ENCODE results near the gene TMEM18. TPM values are rescaled to one million over a fixed set of nuclear protein-coding genes. Genes with fewer than 3 reads are reported as not detected.
A peak's percentile ranks its signal among the peaks of the same experiment; 100 is the strongest.

The TMEM18 gene
- total and polyA plus RNA-seq, 9 of the 15 experiments (the other 6 are each of a cell fraction or from before 2014, with no cell fraction given) = 12.8 to 55.9 (median 21.8) TPM

DNA sequence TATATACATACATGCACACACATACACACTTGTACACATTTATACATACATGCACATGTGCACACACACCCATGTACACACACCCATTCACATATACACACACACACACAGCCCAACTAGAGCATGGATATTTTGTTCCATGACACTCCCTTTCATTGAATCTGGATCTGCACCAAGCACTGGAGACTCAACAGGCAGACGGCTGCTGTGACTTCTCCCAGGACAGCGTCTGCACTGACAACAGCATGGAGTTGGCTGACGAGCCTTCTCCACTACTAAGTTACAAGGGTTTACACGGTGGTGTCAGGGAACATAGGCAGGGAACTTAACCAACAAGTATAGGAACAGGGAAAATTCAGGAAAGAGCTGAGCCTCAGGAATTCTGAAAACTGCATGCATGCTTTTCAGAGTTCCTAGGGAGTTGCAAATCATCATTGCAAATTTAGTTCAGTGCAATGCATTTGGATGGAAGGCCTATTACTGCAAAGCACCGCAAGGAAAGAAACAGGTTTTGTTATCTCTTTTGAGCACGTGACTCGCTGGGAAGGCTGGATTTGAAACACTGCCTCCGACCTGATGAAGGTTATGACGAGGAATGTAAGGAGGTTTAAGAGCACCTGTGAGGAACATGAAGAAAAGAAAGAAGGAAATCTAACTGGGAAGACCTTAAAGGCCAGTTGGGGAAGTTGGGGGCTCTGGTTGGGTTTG lies 35.9 kb downstream of the TMEM18 start:
- 5% methylated on average over 9 of the region's 9 CpGs for WGBS (ENCODE audit: insufficient coverage, low coverage, missing lambda C conversion rate)
- H3K9me1 ChIP-seq (ENCODE audit: control insufficient read depth, insufficient read depth, low read length) = peaks cover 3% of the 10 kb centered on the region
- no peaks in the 10 kb centered on the region; the same call in 1 of the 2 replicates for H4K20me1 ChIP-seq (replicated peaks; ENCODE audit: control insufficient read depth, insufficient read depth, low read length)
- H3K9me3 ChIP-seq (replicated peaks; ENCODE audit: control insufficient read depth, insufficient read depth, low read depth, low read length) = no peaks in the 10 kb centered on the region
- ChIA-PET POLR2A (no interaction called here), CTCF (ENCODE audit: low intra/inter-chr PET ratio) (no interaction called here)
- in situ Hi-C loops (cut with MboI) (no loop called here), intact Hi-C loops (cut with micrococcal nuclease) (no loop called here)
- ATAC-seq = no peak
- no peaks in the 10 kb centered on the region for H3K36me3 ChIP-seq (ENCODE audit: control insufficient read depth, insufficient read depth, low read length)
- no peak overlapping the region for H3K4me2 ChIP-seq (ENCODE audit: insufficient read depth, low read length)
- H3K27ac ChIP-seq (ENCODE audit: extremely low read depth, low read depth, low read length) = no peak overlapping the region
- FAIRE-seq = no peak
- no peak for DNase-seq (ENCODE audit: extremely low read depth in 1 of 4, low spot score in 3 of 4)
- H2AFZ ChIP-seq (ENCODE audit: low read depth, low read length) = no peak overlapping the region
- no peaks in the 10 kb centered on the region for H3K79me2 ChIP-seq (ENCODE audit: control insufficient read depth, insufficient read depth, low read length)
- no peak overlapping the region for H3K4me3 ChIP-seq
- no TSS peak for BruUV-seq (replicated peaks)
- H3K27me3 ChIP-seq (ENCODE audit: control insufficient read depth in 2 of 2, insufficient read depth in 2 of 2, low read length in 2 of 2) = peaks cover 14 to 52% of the 10 kb centered on the region in 2 experiments
- H3K4me1 ChIP-seq (replicated peaks in 1 of 2; ENCODE audit: control insufficient read depth in 2 of 2, insufficient read depth in 2 of 2, low read length in 2 of 2) = peaks cover 0 to 7% of the 10 kb centered on the region in 2 experiments; a peak in 2 of 5 replicates
- H3K9ac ChIP-seq (ENCODE audit: insufficient read depth in 1 of 2, low read depth in 2 of 2, low read length in 2 of 2) = no peak overlapping the region
- TF ChIP-seq ATF3 (IDR thresholded peaks at IDR 0.05) (no peak), ATF3 (CRISPR knock-in tag; conservative IDR thresholded peaks at IDR 0.05) (no peak), POLR2A (conservative IDR thresholded peaks at IDR 0.05) (no peak), MEIS2 (IDR thresholded peaks at IDR 0.05; ENCODE audit: partially characterized antibody) (no peak), RAD51 (IDR thresholded peaks at IDR 0.05; ENCODE audit: borderline replicate concordance, low read depth) (0 out of 2 replicates have a peak, but pooled peaks have one; percentile 12), RBM15 (IDR thresholded peaks at IDR 0.05; ENCODE audit: insufficient read depth, low read length) (no peak), KLF13 (tag; IDR thresholded peaks at IDR 0.05; ENCODE audit: borderline replicate concordance, low read depth) (no peak), FOXK1 (CRISPR knock-in tag; IDR thresholded peaks at IDR 0.05; ENCODE audit: borderline replicate concordance) (no peak), ZNF232 (CRISPR knock-in tag; IDR thresholded peaks at IDR 0.05) (no peak), ZNF57 (CRISPR knock-in tag; IDR thresholded peaks at IDR 0.05) (no peak), SMAD1 (IDR thresholded peaks at IDR 0.05; ENCODE audit: low read depth, low read length, partially characterized antibody) (no peak)
- TF ChIP-seq, protein P1, sequence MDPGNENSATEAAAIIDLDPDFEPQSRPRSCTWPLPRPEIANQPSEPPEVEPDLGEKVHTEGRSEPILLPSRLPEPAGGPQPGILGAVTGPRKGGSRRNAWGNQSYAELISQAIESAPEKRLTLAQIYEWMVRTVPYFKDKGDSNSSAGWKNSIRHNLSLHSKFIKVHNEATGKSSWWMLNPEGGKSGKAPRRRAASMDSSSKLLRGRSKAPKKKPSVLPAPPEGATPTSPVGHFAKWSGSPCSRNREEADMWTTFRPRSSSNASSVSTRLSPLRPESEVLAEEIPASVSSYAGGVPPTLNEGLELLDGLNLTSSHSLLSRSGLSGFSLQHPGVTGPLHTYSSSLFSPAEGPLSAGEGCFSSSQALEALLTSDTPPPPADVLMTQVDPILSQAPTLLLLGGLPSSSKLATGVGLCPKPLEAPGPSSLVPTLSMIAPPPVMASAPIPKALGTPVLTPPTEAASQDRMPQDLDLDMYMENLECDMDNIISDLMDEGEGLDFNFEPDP (CRISPR knock-in tag; IDR thresholded peaks at IDR 0.05) = no peak

Measured in K562 (cell line).